GM18517 (cell line): ENCODE measurements around the gene IVNS1ABP.
A peak's percentile ranks its signal among the peaks of the same experiment; 100 is the strongest.
"Not testable (repeated sequence)": the region's sequence is repeated elsewhere in the genome, so short reads cannot be mapped to it uniquely, and the experiment has no call there.

Experiments
- ATAC-seq: cut with Tn5 transposase; IDR thresholded peaks from one replicate; pipeline ENCODE4 v1.9.1; 2021; ENCODE audit warnings: mild to moderate bottlenecking, moderate library complexity; ENCODE audit not compliant: unreplicated experiment

The IVNS1ABP gene

DNA sequence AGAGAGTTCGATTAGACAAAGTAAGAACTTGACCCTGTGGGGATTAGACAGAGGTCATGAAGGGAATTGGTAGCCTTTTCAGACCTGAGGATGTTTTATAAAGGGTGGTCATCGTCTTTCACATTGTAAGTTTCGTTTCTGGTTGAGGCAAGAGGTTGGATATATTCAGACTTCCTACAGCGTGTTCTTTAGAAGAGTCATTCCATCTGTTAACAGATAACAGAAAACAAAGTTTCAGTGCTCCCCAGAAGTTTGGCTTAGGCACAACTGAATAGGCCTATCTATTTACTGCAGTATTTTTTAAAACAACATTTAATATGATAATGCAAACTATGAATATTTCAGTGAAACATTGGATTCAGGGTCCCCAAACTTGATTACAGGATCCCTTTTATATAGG, 17.1 kb upstream of the IVNS1ABP start:
- ATAC-seq, result no peak

DNA sequence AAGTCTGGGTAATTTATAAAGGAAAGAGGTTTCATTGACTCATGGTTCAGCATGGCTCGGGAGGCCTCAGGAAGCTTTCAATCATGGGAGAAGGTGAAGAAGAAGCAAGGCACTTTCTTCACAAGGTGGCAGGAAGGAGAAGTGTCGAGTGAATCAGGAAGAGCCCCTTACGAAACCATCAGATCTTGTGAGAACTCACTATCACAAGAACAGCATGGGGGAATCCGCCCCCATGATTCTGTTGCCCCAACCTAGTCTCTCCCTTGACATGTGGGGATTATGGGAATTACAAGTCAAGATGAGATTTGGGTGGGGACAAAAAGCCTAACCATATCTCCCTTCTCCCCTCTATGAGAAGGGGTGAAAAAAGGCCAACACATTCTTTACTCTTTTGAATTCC, 11.2 kb upstream of the IVNS1ABP start:
- ATAC-seq, result no peak

- ATAC-seq, result no peak
Observed at GRCh38 chr1:185325413-185325812, 8.4 kb upstream of the IVNS1ABP start.

DNA sequence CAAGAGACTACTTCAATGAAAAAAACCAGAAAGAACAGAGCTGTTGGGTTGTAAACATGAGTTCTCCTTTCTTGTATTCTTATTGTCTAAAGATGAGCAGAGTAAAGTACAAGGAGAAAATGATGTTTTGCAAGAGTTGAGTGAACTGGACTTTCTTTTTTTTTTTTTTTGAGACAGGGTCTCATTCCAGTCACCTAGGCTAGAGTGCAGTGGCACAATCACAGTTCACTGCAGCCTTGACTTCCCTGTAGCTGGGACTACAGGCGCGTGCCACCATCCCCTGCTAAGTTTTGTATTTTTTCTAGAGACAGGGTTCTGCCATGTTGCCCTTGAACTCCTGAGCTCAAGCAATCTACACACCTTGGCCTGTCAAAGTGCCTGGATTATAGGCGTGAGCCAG, 7.1 kb upstream of the IVNS1ABP start:
- no peak for ATAC-seq

DNA sequence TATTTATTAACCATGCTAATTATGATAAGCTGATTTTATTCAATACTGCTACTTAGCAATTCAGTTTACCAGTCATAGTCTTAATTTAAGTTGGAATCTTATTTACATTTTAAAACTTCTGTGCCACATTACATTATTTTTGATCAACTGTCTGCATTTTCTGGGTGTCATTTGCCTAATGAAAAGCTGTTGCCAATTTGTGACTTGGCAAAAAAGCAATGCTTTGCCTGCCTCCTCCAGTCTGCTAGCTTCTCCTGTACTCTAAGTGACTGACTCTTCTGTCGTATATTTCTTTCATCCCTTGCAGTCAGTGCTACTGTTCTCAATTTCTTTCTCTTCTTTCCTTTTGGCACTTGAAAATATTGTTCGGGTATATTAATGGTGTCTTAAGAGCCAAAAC, 5.6 kb upstream of the IVNS1ABP start:
- no peak for ATAC-seq

GRCh38 chr1:185321653-185322221, 4.7 kb upstream of the IVNS1ABP start:
- not testable (repeated sequence) for ATAC-seq

GRCh38 chr1:185321104-185321503, 4.1 kb upstream of the IVNS1ABP start:
- not testable (repeated sequence) for ATAC-seq

DNA sequence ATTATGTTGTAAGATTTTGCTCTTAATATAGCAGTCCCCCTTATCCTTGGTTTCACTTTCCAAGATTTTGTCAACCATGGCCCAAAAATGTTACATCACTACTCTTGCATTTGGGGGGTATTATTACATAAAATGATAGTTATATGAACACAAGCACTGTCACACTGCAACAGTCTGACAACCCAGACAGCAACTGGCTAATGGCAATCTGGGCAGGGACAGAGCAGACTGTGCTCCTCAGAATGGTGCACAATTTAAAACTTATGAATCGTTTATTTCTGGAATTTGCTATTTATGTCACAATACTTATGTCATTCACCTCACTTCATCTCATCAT, 2.1 kb upstream of the IVNS1ABP start:
- ATAC-seq, result no peak

- no peak for ATAC-seq
Observed at GRCh38 chr1:185318431-185319138, 1.5 kb upstream of the IVNS1ABP start.

GRCh38 chr1:185317886-185318310, 855 bp upstream of the IVNS1ABP start:
- peak; percentile 49 for ATAC-seq

GRCh38 chr1:185316163-185317033, 645 bp downstream of the IVNS1ABP start:
- peak; percentile 31 for ATAC-seq

DNA sequence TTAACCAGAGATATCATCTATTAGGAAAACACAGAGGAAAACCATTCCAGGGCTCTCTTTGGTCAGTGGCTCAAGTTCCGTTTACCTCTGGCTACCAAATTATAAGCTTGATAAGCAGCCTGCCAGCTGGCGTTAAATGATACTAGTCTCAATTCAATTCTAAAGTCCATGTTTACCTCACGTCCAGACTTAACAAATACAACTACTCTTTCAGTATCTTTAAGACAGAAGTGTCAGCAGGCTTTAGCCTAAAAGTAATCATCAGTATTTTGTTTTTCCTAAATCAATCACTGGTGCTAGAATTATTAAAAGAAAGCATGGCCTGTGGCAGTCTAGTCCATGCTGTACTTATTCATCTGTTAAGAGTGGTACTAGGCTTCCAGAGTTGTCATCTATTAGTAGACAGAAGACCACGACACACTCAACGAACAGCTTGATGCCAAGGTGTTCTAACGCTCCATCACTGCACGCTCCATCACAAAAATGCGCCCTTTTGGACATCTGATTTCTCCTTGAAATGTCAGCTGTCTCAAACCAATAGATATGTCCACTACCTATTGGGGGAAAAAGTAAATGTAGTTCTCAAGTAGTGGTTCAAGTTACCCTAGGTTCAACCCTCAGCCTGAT, 1.5 kb downstream of the IVNS1ABP start:
- ATAC-seq, result peak; percentile 5

- no peak for ATAC-seq
Observed at GRCh38 chr1:185314411-185314810, 2.6 kb downstream of the IVNS1ABP start.

GRCh38 chr1:185312361-185313138, 4.5 kb downstream of the IVNS1ABP start:
- ATAC-seq, result no peak

GRCh38 chr1:185311589-185312225, 5.3 kb downstream of the IVNS1ABP start:
- no peak for ATAC-seq

DNA sequence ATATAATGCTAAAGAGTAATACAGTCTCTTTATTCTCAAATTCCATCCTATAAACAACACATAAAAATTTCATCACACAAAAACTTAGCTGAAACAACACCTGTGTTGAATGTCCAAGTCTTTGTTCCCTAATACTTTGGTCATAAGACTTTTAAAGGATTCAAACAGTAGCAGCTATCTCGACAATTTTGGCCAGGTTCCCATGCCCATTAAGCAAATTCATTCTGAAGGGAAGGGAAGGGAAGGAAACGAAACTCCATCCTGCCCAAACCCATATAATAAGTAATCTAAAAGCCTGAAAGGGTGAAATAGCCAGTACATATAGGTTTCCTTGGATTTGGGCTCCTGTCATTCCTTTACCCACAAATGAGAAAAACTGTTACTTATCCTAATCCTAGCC, 7.5 kb downstream of the IVNS1ABP start:
- no peak for ATAC-seq

GRCh38 chr1:185308126-185308525, 8.9 kb downstream of the IVNS1ABP start:
- no peak for ATAC-seq

DNA sequence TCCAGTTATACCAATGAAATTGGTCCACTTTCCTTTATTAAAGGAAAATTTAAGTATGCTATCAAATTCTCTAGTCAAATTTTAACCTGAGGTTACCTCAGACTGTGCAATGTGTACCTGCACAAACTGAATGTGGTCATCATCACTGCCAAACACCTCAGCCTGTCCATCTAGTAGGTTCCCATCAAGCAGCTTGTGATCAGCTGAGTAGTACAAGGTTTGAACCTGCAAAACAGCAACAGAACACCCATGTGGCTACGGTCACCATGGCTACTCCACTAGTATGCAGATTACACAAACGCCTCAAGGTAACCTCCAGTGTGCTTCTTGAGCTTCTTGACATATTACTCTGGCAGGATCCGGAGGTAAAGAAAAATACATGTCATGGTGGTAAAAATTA, 11.6 kb downstream of the IVNS1ABP start:
- ATAC-seq, result no peak

GRCh38 chr1:185300152-185300551, 16.9 kb downstream of the IVNS1ABP start:
- ATAC-seq, result no peak

GRCh38 chr1:185297982-185298381, 19.1 kb downstream of the IVNS1ABP start:
- no peak for ATAC-seq
